ENCODE results near the gene LRP5.

- TF ChIP-seq CTCF (IDR thresholded peaks at IDR 0.05) (no peak), POLR2A (IDR thresholded peaks at IDR 0.05) (no peak)
Measured at GRCh38 chr11:68430384-68430783, 118.0 kb downstream of the LRP5 start.
